SK-N-SH (cell line): ENCODE data around the gene YAP1. TPM values are rescaled to one million over a fixed set of nuclear protein-coding genes. Genes with fewer than 3 reads are reported as not detected.

Experiments used
- CTCF ChIA-PET: fragments of 300-600, 350-600 bp; formaldehyde crosslinking; extraction: SDS; loops from one replicate; lab custom pipeline; 2021; lab: Yijun Ruan, JAX
- POLR2A ChIA-PET: fragments of 350-600 bp; sonication (Branson Sonifier 250); formaldehyde crosslinking; extraction: SDS; loops from one replicate; lab custom pipeline; 2020; ENCODE audit warnings: antibody characterized with exemption, inconsistent platforms; lab: Yijun Ruan, JAX
- DNase-seq: peaks from one replicate; pipeline ENCODE4 v3.0.0; 2012
- H2AFZ ChIP-seq: fragments of 200-600 bp; sonication (generic); 2 replicates; pipeline ENCODE4 v1.8.1; 2016; ENCODE audit warnings: antibody characterized with exemption, mild to moderate bottlenecking, low read depth
- H3F3A ChIP-seq: fragments of 200-600 bp; sonication (generic); replicated peaks from 2 replicates; pipeline ENCODE3; 2016; ENCODE audit warnings: antibody characterized with exemption, mild to moderate bottlenecking; ENCODE audit not compliant: insufficient read depth
- H3K27ac ChIP-seq, 2 experiments: fragments of 200-500 bp in 1 of 2; fragments of 200-600 bp in 1 of 2; sonication (Bioruptor generic) in 1 of 2; sonication (generic), shearing (Covaris generic) in 1 of 2; 2 replicates each; pipeline versions ENCODE4 v1.5.1 to v1.6.1; 2014 to 2016; ENCODE audit warnings: low read depth in 2 of 2, inconsistent platforms in 1 of 2, low read length in 1 of 2, mild to moderate bottlenecking in 1 of 2, mixed read lengths in 1 of 2
- H3K27me3 ChIP-seq: fragments of 200-600 bp; sonication (generic), shearing (Covaris generic); 2 replicates; pipeline ENCODE4 v1.6.1; 2016; ENCODE audit warnings: mixed run types; ENCODE audit not compliant: insufficient read depth
- H3K36me3 ChIP-seq, 2 experiments: fragments of 200-500 bp in 1 of 2; fragments of 200-600 bp in 1 of 2; sonication (Bioruptor generic) in 1 of 2; sonication (generic) in 1 of 2; replicated peaks in 1 of 2; 2 replicates each; pipeline versions ENCODE3 to v1.5.1; 2014 to 2016; ENCODE audit warnings: low read length in 1 of 2, mild to moderate bottlenecking in 1 of 2; ENCODE audit not compliant: insufficient read depth in 2 of 2, control insufficient read depth in 1 of 2
- H3K4me1 ChIP-seq, 2 experiments: fragments of 200-500 bp in 1 of 2; fragments of 200-600 bp in 1 of 2; sonication (Bioruptor generic) in 1 of 2; sonication (generic), shearing (Covaris generic) in 1 of 2; 2 replicates each; pipeline versions ENCODE4 v1.5.1 to v1.6.1; 2014 to 2016; ENCODE audit warnings: low read depth in 1 of 2, low read length in 1 of 2, mixed run types in 1 of 2; ENCODE audit not compliant: insufficient read depth in 2 of 2, control insufficient read depth in 1 of 2
- H3K4me2 ChIP-seq: fragments of 200-600 bp; sonication (generic), shearing (Covaris generic); 2 replicates; pipeline ENCODE4 v1.6.1; 2017; ENCODE audit warnings: mixed run types
- H3K4me3 ChIP-seq, 2 experiments: fragments of 200-500 bp in 1 of 2; fragments of 200-600 bp in 1 of 2; sonication (Bioruptor generic) in 1 of 2; sonication (generic), shearing (Covaris generic) in 1 of 2; 2 replicates each; pipeline versions ENCODE4 v1.5.1 to v1.8.1; 2014 to 2016; ENCODE audit warnings: low read depth in 2 of 2, inconsistent platforms in 1 of 2, low read length in 1 of 2, mild to moderate bottlenecking in 1 of 2, mixed read lengths in 1 of 2, moderate library complexity in 1 of 2
- H3K79me2 ChIP-seq: fragments of 200-600 bp; sonication (generic); 2 replicates; pipeline ENCODE4 v1.8.1; 2017; ENCODE audit warnings: mild to moderate bottlenecking; ENCODE audit not compliant: insufficient read depth
- H3K9ac ChIP-seq: fragments of 200-600 bp; sonication (generic); 2 replicates; pipeline ENCODE4 v1.6.1; 2017; ENCODE audit warnings: mixed run types
- H3K9me2 ChIP-seq: fragments of 200-600 bp; sonication (generic); 2 replicates; pipeline ENCODE4 v1.6.1; 2017; ENCODE audit warnings: mixed run types
- H3K9me3 ChIP-seq: fragments of 200-600 bp; sonication (generic); 2 replicates; pipeline ENCODE4 v1.6.1; 2017; ENCODE audit warnings: mixed run types, mild to moderate bottlenecking, moderate library complexity
- H4K20me1 ChIP-seq: fragments of 200-600 bp; sonication (generic); 2 replicates; pipeline ENCODE4 v1.6.1; 2017; ENCODE audit warnings: mild to moderate bottlenecking, mixed run types; ENCODE audit not compliant: insufficient read depth
- CTCF ChIP-seq: fragments of 200-600 bp; sonication (generic); IDR thresholded peaks from 2 replicates; pipeline ENCODE4 v1.6.1; 2017; ENCODE audit warnings: antibody characterized with exemption, mild to moderate bottlenecking, moderate library complexity
- ELF1 ChIP-seq: IDR thresholded peaks from 2 replicates; pipeline ENCODE4 v1.4.0; 2012
- EP300 ChIP-seq, 2 experiments: IDR thresholded peaks; 2 replicates each; pipeline versions ENCODE4 v1.4.0 to v1.6.1; 2012; ENCODE audit warnings: borderline replicate concordance in 1 of 2, low read depth in 1 of 2, low read length in 1 of 2
- FOSL2 ChIP-seq: IDR thresholded peaks from 2 replicates; pipeline ENCODE4 v1.4.0; 2012; ENCODE audit warnings: low read depth, mild to moderate bottlenecking, moderate library complexity, borderline replicate concordance
- FOXJ3 ChIP-seq: sonication (generic); formaldehyde crosslinking; IDR thresholded peaks from 2 replicates; pipeline ENCODE4 v1.5.1; 2020; ENCODE audit warnings: mild to moderate bottlenecking, missing genetic modification reagents
- FOXM1 ChIP-seq: IDR thresholded peaks from 2 replicates; pipeline ENCODE4 v1.4.0; 2012; ENCODE audit warnings: low read depth, mild to moderate bottlenecking
- GABPA ChIP-seq: IDR thresholded peaks from 2 replicates; pipeline ENCODE4 v1.4.0; 2012; ENCODE audit warnings: low read depth, mild to moderate bottlenecking
- GATA2 ChIP-seq: sonication (generic); formaldehyde crosslinking; IDR thresholded peaks from 2 replicates; pipeline ENCODE4 v1.5.0; 2020; ENCODE audit warnings: mild to moderate bottlenecking, missing genetic modification reagents
- MAX ChIP-seq: IDR thresholded peaks from 2 replicates; pipeline ENCODE4 v1.4.0; 2012; ENCODE audit warnings: low read depth
- NFIC ChIP-seq: IDR thresholded peaks from 2 replicates; pipeline ENCODE4 v1.4.0; 2012; ENCODE audit warnings: borderline replicate concordance
- POLR2AphosphoS5 ChIP-seq: IDR thresholded peaks from 2 replicates; pipeline ENCODE4 v1.6.1; 2012; ENCODE audit warnings: low read depth, low read length
- RCOR1 ChIP-seq: fragments of 150-350 bp; IDR thresholded peaks from 2 replicates; pipeline ENCODE4 v1.6.1; 2017; ENCODE audit warnings: antibody characterized with exemption, low read length
- RFX5 ChIP-seq: IDR thresholded peaks from 2 replicates; pipeline ENCODE4 v1.6.1; 2012; ENCODE audit warnings: mild to moderate bottlenecking, improper control_type of control experiment, low read length
- USF1 ChIP-seq: IDR thresholded peaks from 2 replicates; pipeline ENCODE4 v1.4.0; 2012; ENCODE audit warnings: low read depth, borderline replicate concordance
- ZBTB33 ChIP-seq: IDR thresholded peaks from 2 replicates; pipeline ENCODE4 v1.4.0; 2012; ENCODE audit warnings: low read depth, borderline replicate concordance
- WGBS: methylation state at CpG from one replicate; pipeline ENCODE4 v1.1.6; 2017; ENCODE audit warnings: low lambda C conversion rate; 5-methylcytosine and 5-hydroxymethylcytosine counted together
- polyA plus RNA-seq, 3 experiments: library from polyadenylated mRNA; depleted of rRNA; stranded (reverse); fragments of >200 nt; gene quantifications; 2 replicates each; pipeline ENCODE4 v1.2.3, GENCODE V29; 2012
- TF ChIP-seq, protein P1 (sequence below): fragments of 150-350 bp; IDR thresholded peaks from 2 replicates; pipeline ENCODE4 v1.6.1; 2016; ENCODE audit warnings: mild to moderate bottlenecking, low read depth, low read length
- TF ChIP-seq, protein P2 (sequence below): IDR thresholded peaks from 2 replicates; pipeline ENCODE4 v1.6.1; 2012; ENCODE audit warnings: mild to moderate bottlenecking, low read depth, low read length, moderate library complexity

YAP1 gene
- polyA plus RNA-seq, 1 of the 3 experiments (the other 2 are of a cell fraction) = 53.2 TPM

GRCh38 chr11:102239448-102239847 is 129.2 kb downstream of the YAP1 start:
- H3K27ac ChIP-seq = no peak overlapping the region
- no peaks in the 10 kb centered on the region for H3K27me3 ChIP-seq
- no peaks in the 10 kb centered on the region; a peak in 1 of 4 replicates for H3K4me1 ChIP-seq
- ChIA-PET CTCF (no interaction called here), POLR2A (no interaction called here)
- no peaks in the 10 kb centered on the region for H3K79me2 ChIP-seq
- DNase-seq = no peak
- H4K20me1 ChIP-seq = no peaks in the 10 kb centered on the region
- TF ChIP-seq MAX (no peak), RFX5 (no peak), GATA2 (no peak), FOSL2 (no peak), ZBTB33 (no peak), ELF1 (no peak), EP300 (IDR thresholded peaks at IDR 0.05; ENCODE audit: borderline replicate concordance in 1 of 2, low read depth in 1 of 2, low read length in 1 of 2) (no peak)
- TF ChIP-seq, protein P1, sequence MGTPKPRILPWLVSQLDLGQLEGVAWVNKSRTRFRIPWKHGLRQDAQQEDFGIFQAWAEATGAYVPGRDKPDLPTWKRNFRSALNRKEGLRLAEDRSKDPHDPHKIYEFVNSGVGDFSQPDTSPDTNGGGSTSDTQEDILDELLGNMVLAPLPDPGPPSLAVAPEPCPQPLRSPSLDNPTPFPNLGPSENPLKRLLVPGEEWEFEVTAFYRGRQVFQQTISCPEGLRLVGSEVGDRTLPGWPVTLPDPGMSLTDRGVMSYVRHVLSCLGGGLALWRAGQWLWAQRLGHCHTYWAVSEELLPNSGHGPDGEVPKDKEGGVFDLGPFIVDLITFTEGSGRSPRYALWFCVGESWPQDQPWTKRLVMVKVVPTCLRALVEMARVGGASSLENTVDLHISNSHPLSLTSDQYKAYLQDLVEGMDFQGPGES = no peak
- WGBS = 82% methylated on average over 2 of the region's 2 CpGs
- no peak overlapping the region for H3K4me2 ChIP-seq
- no peaks in the 10 kb centered on the region for H3K9me2 ChIP-seq
- no peak overlapping the region for H2AFZ ChIP-seq
- no peak overlapping the region for H3K4me3 ChIP-seq
- peaks cover 0 to 2% of the 10 kb centered on the region in 2 experiments for H3K36me3 ChIP-seq
- H3K9ac ChIP-seq = no peak overlapping the region
- H3K9me3 ChIP-seq = no peaks in the 10 kb centered on the region
- peaks cover 19% of the 10 kb centered on the region for H3F3A ChIP-seq

DNA sequence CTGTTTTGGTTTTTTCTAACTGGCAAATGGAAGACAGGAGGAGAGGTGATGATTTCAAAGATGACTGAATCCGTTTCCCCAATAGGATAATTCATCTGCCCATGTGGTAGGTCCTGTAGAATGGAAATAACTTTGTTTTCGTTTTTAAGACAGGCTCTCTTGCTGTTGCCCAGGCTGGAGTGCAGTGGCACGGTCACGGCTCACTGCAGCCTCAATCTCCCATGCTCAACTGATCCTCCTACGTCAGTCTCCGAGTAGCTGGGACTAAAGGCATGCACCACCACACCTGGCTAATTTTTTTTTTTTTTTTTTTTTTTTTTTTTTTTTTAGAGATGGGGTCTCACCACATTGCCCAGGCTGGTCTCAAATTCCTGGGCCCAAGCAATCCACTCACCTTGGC is 129.7 kb downstream of the YAP1 start:
- Histone ChIP-seq H3K36me3 (no peaks in the 10 kb centered on the region), H3K9ac (no peak overlapping the region), H3K4me2 (no peak overlapping the region), H3K4me3 (no peak overlapping the region), H3K79me2 (no peaks in the 10 kb centered on the region), H3K27me3 (no peaks in the 10 kb centered on the region), H3K9me3 (no peaks in the 10 kb centered on the region), H3K27ac (peak overlapping the region in 1 of 2 experiments; percentile 54; a peak in 1 of 4 replicates), H4K20me1 (no peaks in the 10 kb centered on the region), H3K4me1 (0 out of 4 replicates have a peak, but pooled peaks cover 0 to 4% of the 10 kb centered on the region in 2 experiments), H2AFZ (no peak overlapping the region), H3K9me2 (no peaks in the 10 kb centered on the region), H3F3A (peaks cover 19% of the 10 kb centered on the region)
- ChIA-PET POLR2A (no interaction called here), CTCF (no interaction called here)
- no peak for DNase-seq
- WGBS = 74% methylated on average over 6 of the region's 6 CpGs
- TF ChIP-seq RCOR1 (no peak), GABPA (no peak), USF1 (no peak), MAX (no peak), FOSL2 (no peak), POLR2AphosphoS5 (no peak), FOXM1 (no peak), CTCF (no peak), FOXJ3 (no peak), NFIC (no peak)
- TF ChIP-seq, protein P2, sequence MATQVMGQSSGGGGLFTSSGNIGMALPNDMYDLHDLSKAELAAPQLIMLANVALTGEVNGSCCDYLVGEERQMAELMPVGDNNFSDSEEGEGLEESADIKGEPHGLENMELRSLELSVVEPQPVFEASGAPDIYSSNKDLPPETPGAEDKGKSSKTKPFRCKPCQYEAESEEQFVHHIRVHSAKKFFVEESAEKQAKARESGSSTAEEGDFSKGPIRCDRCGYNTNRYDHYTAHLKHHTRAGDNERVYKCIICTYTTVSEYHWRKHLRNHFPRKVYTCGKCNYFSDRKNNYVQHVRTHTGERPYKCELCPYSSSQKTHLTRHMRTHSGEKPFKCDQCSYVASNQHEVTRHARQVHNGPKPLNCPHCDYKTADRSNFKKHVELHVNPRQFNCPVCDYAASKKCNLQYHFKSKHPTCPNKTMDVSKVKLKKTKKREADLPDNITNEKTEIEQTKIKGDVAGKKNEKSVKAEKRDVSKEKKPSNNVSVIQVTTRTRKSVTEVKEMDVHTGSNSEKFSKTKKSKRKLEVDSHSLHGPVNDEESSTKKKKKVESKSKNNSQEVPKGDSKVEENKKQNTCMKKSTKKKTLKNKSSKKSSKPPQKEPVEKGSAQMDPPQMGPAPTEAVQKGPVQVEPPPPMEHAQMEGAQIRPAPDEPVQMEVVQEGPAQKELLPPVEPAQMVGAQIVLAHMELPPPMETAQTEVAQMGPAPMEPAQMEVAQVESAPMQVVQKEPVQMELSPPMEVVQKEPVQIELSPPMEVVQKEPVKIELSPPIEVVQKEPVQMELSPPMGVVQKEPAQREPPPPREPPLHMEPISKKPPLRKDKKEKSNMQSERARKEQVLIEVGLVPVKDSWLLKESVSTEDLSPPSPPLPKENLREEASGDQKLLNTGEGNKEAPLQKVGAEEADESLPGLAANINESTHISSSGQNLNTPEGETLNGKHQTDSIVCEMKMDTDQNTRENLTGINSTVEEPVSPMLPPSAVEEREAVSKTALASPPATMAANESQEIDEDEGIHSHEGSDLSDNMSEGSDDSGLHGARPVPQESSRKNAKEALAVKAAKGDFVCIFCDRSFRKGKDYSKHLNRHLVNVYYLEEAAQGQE = no peak
